WTC11 (cell line): Measurements from ENCODE around the gene CALN1. TPM values are rescaled to one million over a fixed set of nuclear protein-coding genes. Genes with fewer than 3 reads are reported as not detected.
A peak's percentile ranks its signal among the peaks of the same experiment; 100 is the strongest.

Source experiments
- AR ChIP-seq: fragments of 250-450 bp; sonication (Bioruptor Pico); IDR thresholded peaks from 2 replicates; pipeline ENCODE4 v1.9.0; 2021; ENCODE audit warnings: mild to moderate bottlenecking
- ATF2 ChIP-seq: sonication (generic); formaldehyde crosslinking; IDR thresholded peaks from 2 replicates; pipeline ENCODE4 v1.8.1; 2022; ENCODE audit warnings: low read depth, missing genetic modification reagents, borderline replicate concordance
- E2F4 ChIP-seq: sonication (generic); formaldehyde crosslinking; IDR thresholded peaks from 2 replicates; pipeline ENCODE4 v1.8.1; 2022; ENCODE audit warnings: low read depth, mild to moderate bottlenecking, moderate library complexity, missing genetic modification reagents, borderline replicate concordance
- FOXP1 ChIP-seq: sonication (generic); formaldehyde crosslinking; IDR thresholded peaks from 2 replicates; pipeline ENCODE4 v1.8.0; 2022; ENCODE audit warnings: missing genetic modification reagents, mild to moderate bottlenecking, moderate library complexity, borderline replicate concordance
- FOXP4 ChIP-seq: sonication (generic); formaldehyde crosslinking; IDR thresholded peaks from 2 replicates; pipeline ENCODE4 v1.8.0; 2022; ENCODE audit warnings: mild to moderate bottlenecking, missing genetic modification reagents
- NFE2L1 ChIP-seq: sonication (generic); formaldehyde crosslinking; IDR thresholded peaks from 2 replicates; pipeline ENCODE4 v1.8.1; 2023; ENCODE audit warnings: missing genetic modification reagents
- OVOL2 ChIP-seq: fragments of 250-450 bp; sonication (Bioruptor Pico); IDR thresholded peaks from 2 replicates; pipeline ENCODE4 v1.9.0; 2021; ENCODE audit warnings: mild to moderate bottlenecking, borderline replicate concordance
- RELA ChIP-seq: sonication (generic); formaldehyde crosslinking; IDR thresholded peaks from 2 replicates; pipeline ENCODE4 v1.8.1; 2022; ENCODE audit warnings: missing genetic modification reagents, mild to moderate bottlenecking, borderline replicate concordance
- SMAD3 ChIP-seq: sonication (generic); formaldehyde crosslinking; IDR thresholded peaks from 2 replicates; pipeline ENCODE4 v1.8.0; 2022; ENCODE audit warnings: missing genetic modification reagents, mild to moderate bottlenecking, borderline replicate concordance
- SP1 ChIP-seq: sonication (generic); formaldehyde crosslinking; conservative IDR thresholded peaks from 2 replicates; pipeline ENCODE4 v1.8.1; 2022; ENCODE audit warnings: missing genetic modification reagents
- USF1 ChIP-seq: sonication (generic); formaldehyde crosslinking; IDR thresholded peaks from 2 replicates; pipeline ENCODE4 v1.8.0; 2022; ENCODE audit warnings: mild to moderate bottlenecking, missing genetic modification reagents
- ZBTB21 ChIP-seq: sonication (generic); formaldehyde crosslinking; IDR thresholded peaks from 2 replicates; pipeline ENCODE4 v1.8.1; 2023; ENCODE audit warnings: mild to moderate bottlenecking, missing genetic modification reagents, borderline replicate concordance
- ZNF121 ChIP-seq: sonication (generic); formaldehyde crosslinking; IDR thresholded peaks from 2 replicates; pipeline ENCODE4 v1.8.0; 2023; ENCODE audit warnings: missing genetic modification reagents
- ZNF219 ChIP-seq: sonication (generic); formaldehyde crosslinking; IDR thresholded peaks from 2 replicates; pipeline ENCODE4 v1.8.0; 2023; ENCODE audit warnings: missing genetic modification reagents, mild to moderate bottlenecking, borderline replicate concordance
- ZNF423 ChIP-seq: fragments of 250-450 bp; sonication (Bioruptor Pico); IDR thresholded peaks from 2 replicates; pipeline ENCODE4 v2.1.2; 2022; ENCODE audit warnings: mild to moderate bottlenecking, moderate library complexity
- ZNF532 ChIP-seq: fragments of 250-450 bp; sonication (Bioruptor Pico); IDR thresholded peaks from 2 replicates; pipeline ENCODE4 v1.9.0; 2021; ENCODE audit warnings: mild to moderate bottlenecking, borderline replicate concordance
- total RNA-seq: library from RNA; stranded (reverse); gene quantifications from 3 replicates; pipeline ENCODE4 v1.2.3, GENCODE V29; 2021
- TF ChIP-seq, protein P1 (sequence below): sonication (generic); formaldehyde crosslinking; conservative IDR thresholded peaks from 2 replicates; pipeline ENCODE4 v1.8.1; 2023; ENCODE audit warnings: mild to moderate bottlenecking, low read depth, missing genetic modification reagents, moderate library complexity
- TF ChIP-seq, protein P2 (sequence below): sonication (generic); formaldehyde crosslinking; IDR thresholded peaks from 2 replicates; pipeline ENCODE4 v1.8.1; 2023; ENCODE audit warnings: mild to moderate bottlenecking, missing genetic modification reagents, moderate library complexity
- TF ChIP-seq, protein P3 (sequence below): sonication (generic); formaldehyde crosslinking; conservative IDR thresholded peaks from 2 replicates; pipeline ENCODE4 v1.8.1; 2022; ENCODE audit warnings: mild to moderate bottlenecking, missing genetic modification reagents

CALN1 gene
- total RNA-seq, 1 experiment from 2014 or later = 10.5 TPM

DNA sequence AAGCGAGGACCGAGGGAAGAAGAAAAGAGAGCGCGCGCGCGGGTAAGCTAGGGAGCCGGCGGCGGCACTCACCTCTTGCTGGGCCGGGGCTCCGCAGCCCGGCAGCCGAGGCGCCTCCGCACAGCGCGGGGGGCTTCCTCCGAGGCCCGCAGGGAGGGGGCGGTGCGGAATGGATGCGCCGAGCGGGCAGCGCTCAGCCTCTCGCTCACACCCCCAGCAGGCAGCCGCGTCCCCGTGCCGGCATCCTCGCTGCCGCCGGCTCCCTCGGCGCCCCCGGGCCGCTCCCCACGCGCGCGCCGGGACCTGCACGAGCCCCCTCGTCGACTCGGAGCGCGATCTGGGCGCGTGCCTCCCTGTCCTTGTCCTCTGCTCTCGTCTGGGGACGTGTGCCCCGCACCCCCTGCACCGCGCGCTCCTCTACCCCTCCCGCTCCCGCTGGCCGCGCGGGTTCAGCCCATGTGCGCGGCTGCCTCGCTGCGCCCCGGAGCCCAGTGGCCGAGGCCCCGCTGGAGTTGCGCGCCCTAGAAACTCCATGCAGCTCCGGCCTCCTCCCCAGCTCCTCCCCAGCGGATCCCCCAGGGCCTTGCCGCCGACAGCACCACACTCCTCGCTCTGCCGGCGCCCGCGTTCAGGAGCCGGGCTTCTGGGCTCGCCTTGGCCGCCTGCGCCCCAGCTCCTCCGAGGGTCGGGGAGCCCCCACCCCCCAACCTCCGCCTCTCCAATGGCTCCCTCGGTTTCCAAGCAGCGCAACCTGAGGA is 75.3 kb downstream of the CALN1 start (continued):
- TF ChIP-seq ZNF532 (CRISPR knock-in tag) (no peak), ZBTB21 (CRISPR knock-in tag) (no peak), NFE2L1 (CRISPR knock-in tag) (no peak), RELA (CRISPR knock-in tag) (peak; percentile 65; the same call in 1 of the 2 replicates), ZNF121 (CRISPR knock-in tag) (no peak), FOXP1 (CRISPR knock-in tag) (0 out of 2 replicates have a peak, but pooled peaks have one; percentile 57), SP1 (CRISPR knock-in tag) (peak; percentile 12; the same call in 1 of the 2 replicates), FOXP4 (peak; percentile 38; the same call in 1 of the 2 replicates), SMAD3 (CRISPR knock-in tag) (no peak), ATF2 (CRISPR knock-in tag) (no peak), ZNF219 (CRISPR knock-in tag) (peak; percentile 87; the same call in 1 of the 2 replicates), USF1 (CRISPR knock-in tag) (no peak), OVOL2 (CRISPR knock-in tag) (no peak), AR (CRISPR knock-in tag) (no peak), ZNF423 (no peak), E2F4 (CRISPR knock-in tag) (peak; percentile 57; the same call in 1 of the 2 replicates)
- TF ChIP-seq, protein P1, sequence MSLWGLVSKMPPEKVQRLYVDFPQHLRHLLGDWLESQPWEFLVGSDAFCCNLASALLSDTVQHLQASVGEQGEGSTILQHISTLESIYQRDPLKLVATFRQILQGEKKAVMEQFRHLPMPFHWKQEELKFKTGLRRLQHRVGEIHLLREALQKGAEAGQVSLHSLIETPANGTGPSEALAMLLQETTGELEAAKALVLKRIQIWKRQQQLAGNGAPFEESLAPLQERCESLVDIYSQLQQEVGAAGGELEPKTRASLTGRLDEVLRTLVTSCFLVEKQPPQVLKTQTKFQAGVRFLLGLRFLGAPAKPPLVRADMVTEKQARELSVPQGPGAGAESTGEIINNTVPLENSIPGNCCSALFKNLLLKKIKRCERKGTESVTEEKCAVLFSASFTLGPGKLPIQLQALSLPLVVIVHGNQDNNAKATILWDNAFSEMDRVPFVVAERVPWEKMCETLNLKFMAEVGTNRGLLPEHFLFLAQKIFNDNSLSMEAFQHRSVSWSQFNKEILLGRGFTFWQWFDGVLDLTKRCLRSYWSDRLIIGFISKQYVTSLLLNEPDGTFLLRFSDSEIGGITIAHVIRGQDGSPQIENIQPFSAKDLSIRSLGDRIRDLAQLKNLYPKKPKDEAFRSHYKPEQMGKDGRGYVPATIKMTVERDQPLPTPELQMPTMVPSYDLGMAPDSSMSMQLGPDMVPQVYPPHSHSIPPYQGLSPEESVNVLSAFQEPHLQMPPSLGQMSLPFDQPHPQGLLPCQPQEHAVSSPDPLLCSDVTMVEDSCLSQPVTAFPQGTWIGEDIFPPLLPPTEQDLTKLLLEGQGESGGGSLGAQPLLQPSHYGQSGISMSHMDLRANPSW (CRISPR knock-in tag) = no peak
- TF ChIP-seq, protein P2, sequence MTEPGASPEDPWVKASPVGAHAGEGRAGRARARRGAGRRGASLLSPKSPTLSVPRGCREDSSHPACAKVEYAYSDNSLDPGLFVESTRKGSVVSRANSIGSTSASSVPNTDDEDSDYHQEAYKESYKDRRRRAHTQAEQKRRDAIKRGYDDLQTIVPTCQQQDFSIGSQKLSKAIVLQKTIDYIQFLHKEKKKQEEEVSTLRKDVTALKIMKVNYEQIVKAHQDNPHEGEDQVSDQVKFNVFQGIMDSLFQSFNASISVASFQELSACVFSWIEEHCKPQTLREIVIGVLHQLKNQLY (CRISPR knock-in tag) = no peak
- TF ChIP-seq, protein P3, sequence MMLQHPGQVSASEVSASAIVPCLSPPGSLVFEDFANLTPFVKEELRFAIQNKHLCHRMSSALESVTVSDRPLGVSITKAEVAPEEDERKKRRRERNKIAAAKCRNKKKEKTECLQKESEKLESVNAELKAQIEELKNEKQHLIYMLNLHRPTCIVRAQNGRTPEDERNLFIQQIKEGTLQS (CRISPR knock-in tag) = no peak
